GM19438 (cell line): ENCODE measurements around the gene NIBAN1.

ENCODE experiments used
- ATAC-seq: cut with Tn5 transposase; IDR thresholded peaks from one replicate; pipeline ENCODE4 v1.9.1; 2021; ENCODE audit warnings: low read depth; ENCODE audit not compliant: unreplicated experiment

Gene NIBAN1

GRCh38 chr1:184947497-184948256, 26.6 kb downstream of the NIBAN1 start:
- no peak for ATAC-seq

GRCh38 chr1:184945678-184946412, 28.5 kb downstream of the NIBAN1 start:
- peak; percentile 51 for ATAC-seq

- ATAC-seq: no peak
These were observed 29.3 kb downstream of the NIBAN1 start for GRCh38 chr1:184945029-184945428.

GRCh38 chr1:184943998-184944397, 30.3 kb downstream of the NIBAN1 start:
- ATAC-seq: no peak

- ATAC-seq: peak; percentile 44
These were observed 32.6 kb downstream of the NIBAN1 start for GRCh38 chr1:184941735-184942134.

GRCh38 chr1:184941410-184941733, 32.9 kb downstream of the NIBAN1 start:
- ATAC-seq: no peak

GRCh38 chr1:184940694-184941409, 33.5 kb downstream of the NIBAN1 start:
- no peak for ATAC-seq

GRCh38 chr1:184940226-184940625, 34.1 kb downstream of the NIBAN1 start:
- no peak for ATAC-seq

GRCh38 chr1:184937729-184938128, 36.6 kb downstream of the NIBAN1 start:
- no peak for ATAC-seq

GRCh38 chr1:184935920-184936798, 38.1 kb downstream of the NIBAN1 start:
- no peak for ATAC-seq

- no peak for ATAC-seq
These were observed 40.4 kb downstream of the NIBAN1 start for GRCh38 chr1:184933944-184934343.

- no peak for ATAC-seq
These were observed 42.0 kb downstream of the NIBAN1 start for GRCh38 chr1:184932319-184932718.

- no peak for ATAC-seq
These were observed 42.7 kb downstream of the NIBAN1 start for GRCh38 chr1:184931566-184931965.

GRCh38 chr1:184930645-184931044, 43.7 kb downstream of the NIBAN1 start:
- no peak for ATAC-seq

- ATAC-seq: no peak
These were observed 44.1 kb downstream of the NIBAN1 start for GRCh38 chr1:184930232-184930631.

GRCh38 chr1:184929711-184930202, 44.6 kb downstream of the NIBAN1 start:
- ATAC-seq: no peak

- no peak for ATAC-seq
These were observed 45.9 kb downstream of the NIBAN1 start for GRCh38 chr1:184928394-184928793.
